ENCODE measurements around the gene PDIA3.
"Not testable (repeated sequence)": the region's sequence is repeated elsewhere in the genome, so short reads cannot be mapped to it uniquely, and the experiment has no call there.

PDIA3 gene

DNA sequence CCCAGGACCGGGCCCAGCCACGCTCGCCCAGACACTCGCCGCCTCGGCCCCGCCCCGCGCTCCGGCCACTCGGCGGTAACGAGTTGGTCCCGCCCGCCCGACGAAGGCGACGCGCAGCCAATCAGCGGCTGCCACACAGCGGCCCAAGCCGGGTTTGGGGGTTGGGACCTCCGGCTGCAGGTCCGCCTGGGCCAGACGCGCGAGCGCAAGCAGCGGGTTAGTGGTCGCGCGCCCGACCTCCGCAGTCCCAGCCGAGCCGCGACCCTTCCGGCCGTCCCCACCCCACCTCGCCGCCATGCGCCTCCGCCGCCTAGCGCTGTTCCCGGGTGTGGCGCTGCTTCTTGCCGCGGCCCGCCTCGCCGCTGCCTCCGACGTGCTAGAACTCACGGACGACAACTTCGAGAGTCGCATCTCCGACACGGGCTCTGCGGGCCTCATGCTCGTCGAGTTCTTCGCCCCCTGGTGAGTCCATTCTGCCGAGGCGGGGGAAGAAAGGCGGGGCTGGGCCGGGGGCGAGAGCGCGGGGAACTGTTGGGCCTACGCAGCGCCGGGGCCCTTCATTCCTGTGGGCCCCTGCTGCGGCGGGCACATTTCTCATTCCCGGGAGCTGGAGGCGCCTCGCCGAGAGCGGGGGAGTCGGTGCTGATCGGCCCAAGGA is at the start of gene PDIA3:
Gene PDIA3 (plus strand): TSS at position 194 of the 658 bp plus-strand sequence. CDS start 102 bp downstream, at position 296.
- DNase-seq, result peak; percentile 94 to 96 (median 94)

- no peak for DNase-seq
These were observed 44.1 kb upstream of the PDIA3 start for GRCh38 chr15:43702174-43702573.

- peak in 1 of 3 donors; percentile 15 for DNase-seq
These were observed 43.4 kb upstream of the PDIA3 start for GRCh38 chr15:43702701-43703424.

DNA sequence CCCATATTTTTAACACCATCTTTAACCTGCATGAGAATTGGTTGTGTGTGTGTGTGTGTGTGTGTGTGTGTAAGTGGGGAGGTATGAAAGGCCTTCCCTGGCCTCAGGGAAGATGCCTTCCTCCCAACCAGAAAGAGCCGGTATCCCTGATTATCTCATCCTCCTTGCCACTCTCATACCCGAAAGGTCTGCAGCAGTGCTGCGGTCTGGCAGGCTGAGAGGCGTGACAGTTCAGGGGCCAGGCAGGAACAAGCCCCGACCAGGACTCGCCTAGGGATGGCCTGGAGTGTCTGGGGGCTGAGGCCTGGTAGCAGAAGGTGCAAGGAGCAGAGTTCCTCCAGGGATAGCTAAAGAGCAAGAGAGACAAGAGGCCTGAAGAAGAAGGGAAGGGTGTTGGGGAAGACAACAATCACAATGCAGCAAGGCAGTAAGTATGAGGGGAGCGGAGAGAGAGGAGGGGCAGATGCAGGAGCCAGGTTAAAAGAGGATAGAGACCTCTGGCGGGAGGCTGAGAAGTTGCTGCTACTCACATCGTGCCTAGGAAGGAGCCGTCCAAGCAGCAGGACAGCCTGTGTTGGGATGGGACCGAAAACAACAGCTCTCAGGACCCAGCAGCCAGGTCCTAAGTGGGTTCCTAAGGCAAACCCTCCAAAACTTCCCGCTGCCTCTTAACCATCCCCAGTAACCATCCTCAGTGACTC is 35.7 kb upstream of the PDIA3 start:
- DNase-seq, result not testable (repeated sequence)

DNA sequence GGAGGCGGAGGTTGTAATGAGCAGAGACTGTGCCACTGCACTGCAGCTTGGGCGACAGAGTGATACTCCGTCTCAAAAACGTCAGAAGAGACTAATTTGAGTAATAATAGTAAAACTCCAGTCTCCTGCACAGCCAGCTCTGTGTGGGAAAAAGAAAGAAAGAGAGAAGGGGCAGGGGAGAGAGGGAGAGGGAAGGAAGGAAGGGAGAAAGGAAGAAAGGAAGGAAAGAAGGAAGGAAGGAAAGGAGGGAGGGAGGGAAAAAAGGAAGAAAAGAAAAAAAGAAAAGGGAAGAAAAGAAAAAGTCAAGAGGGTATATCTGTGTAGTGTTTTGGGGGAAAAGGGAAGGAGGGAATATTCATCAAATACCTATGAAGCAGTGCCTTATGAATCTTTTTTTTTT is 23.1 kb upstream of the PDIA3 start:
- no peak for DNase-seq

DNA sequence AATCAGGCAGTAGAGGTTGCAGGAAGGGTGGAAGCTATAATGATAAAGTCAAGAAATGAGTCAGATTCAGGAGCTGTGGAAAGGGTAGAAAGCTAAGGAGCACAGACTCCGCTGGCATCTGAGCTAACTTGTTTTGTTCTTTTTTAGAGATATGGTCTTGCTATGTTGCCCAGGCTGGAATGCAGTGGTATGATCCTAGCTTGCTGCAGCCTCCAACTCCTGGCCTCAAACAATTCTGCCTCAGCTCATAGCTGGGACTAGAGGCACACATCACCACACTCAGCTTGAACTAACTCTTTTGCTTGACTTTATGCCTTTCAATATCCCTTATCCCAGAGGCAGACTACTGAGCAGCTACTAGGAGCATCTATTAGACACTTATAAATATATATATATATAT is 19.9 kb upstream of the PDIA3 start:
- DNase-seq, result not testable (repeated sequence)

GRCh38 chr15:43728053-43728725 is 18.0 kb upstream of the PDIA3 start:
- DNase-seq, result not testable (repeated sequence)

GRCh38 chr15:43735416-43735815 is 10.8 kb upstream of the PDIA3 start:
- DNase-seq, result no peak

GRCh38 chr15:43746903-43747309 is 668 bp downstream of the PDIA3 start:
- DNase-seq, result peak; percentile 73 to 85 (median 78)

DNA sequence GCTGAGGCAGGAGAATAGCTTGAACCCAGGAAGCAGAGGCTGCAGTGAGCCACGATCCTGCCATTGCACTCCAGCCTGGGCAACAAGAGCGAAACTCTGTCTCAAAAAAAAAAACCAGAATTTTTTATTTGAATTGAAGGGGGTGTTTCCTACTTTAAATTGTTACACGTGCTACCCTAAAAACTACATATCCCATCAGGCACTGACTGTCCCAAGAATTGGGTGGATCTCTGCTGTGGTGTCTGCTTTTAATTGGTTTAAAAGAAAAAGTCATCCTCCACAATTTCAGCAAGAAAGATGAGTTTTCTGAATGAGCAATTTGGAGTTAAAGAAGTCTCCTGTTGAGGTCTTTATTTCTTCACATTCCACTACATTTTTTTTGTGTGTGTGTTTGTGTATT is 2.1 kb downstream of the PDIA3 start:
- peak in 2 of 3 donors; percentile 19 to 22 for DNase-seq

- DNase-seq, result peak; percentile 38 to 82 (median 48)
These were observed 3.6 kb downstream of the PDIA3 start for GRCh38 chr15:43749690-43750345.

DNA sequence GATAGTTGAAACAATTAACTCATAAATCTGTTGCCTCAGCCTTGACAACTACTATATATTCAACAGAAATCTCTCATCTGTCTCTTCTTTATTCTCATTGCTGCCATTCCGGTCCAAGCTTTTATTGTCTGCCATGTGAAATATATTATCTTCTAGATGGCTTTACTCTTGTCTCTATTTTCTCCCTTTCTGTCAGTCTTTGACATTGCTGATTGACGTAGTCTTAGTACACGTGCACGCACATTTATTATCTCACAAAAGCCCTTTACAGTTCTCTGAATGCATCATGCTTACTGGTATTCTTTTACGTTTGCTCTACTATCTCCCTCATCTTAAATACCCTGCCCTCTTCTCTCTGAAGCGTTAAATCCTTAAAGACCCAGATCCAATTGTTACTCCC is 5.6 kb downstream of the PDIA3 start:
- no peak for DNase-seq

- DNase-seq, result no peak
These were observed 16.6 kb downstream of the PDIA3 start for GRCh38 chr15:43762824-43763223.

- no peak for DNase-seq
These were observed 17.7 kb downstream of the PDIA3 start for GRCh38 chr15:43763819-43764446.

- DNase-seq, result peak; percentile 75 to 81 (median 78)
These were observed 23.5 kb downstream of the PDIA3 start for GRCh38 chr15:43769584-43770228.

GRCh38 chr15:43771816-43772215 is 25.6 kb downstream of the PDIA3 start:
- peak; percentile 67 to 79 (median 69) for DNase-seq

DNA sequence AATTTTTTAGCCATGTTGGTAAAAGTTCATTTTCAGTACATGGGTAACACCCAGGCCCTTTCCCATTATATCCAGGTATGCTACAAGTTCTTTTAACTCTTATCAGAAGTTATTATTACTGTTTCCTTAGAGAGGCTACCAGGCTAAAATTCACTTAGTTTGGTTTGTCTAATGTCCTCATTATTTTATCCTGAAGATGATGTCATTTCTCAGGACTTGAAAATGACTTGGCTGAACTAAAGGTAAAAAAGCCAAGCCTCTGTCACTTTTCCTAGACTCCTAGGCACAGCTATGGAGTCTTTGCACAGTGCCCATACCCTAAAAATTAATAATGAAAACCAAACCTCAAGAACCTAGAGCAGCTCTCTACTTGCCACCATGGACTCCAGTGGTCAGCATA is 26.4 kb downstream of the PDIA3 start:
- no peak for DNase-seq

- no peak for DNase-seq
These were observed 27.8 kb downstream of the PDIA3 start for GRCh38 chr15:43774062-43774461.

- DNase-seq, result no peak
These were observed 29.2 kb downstream of the PDIA3 start for GRCh38 chr15:43775411-43775965.

DNA sequence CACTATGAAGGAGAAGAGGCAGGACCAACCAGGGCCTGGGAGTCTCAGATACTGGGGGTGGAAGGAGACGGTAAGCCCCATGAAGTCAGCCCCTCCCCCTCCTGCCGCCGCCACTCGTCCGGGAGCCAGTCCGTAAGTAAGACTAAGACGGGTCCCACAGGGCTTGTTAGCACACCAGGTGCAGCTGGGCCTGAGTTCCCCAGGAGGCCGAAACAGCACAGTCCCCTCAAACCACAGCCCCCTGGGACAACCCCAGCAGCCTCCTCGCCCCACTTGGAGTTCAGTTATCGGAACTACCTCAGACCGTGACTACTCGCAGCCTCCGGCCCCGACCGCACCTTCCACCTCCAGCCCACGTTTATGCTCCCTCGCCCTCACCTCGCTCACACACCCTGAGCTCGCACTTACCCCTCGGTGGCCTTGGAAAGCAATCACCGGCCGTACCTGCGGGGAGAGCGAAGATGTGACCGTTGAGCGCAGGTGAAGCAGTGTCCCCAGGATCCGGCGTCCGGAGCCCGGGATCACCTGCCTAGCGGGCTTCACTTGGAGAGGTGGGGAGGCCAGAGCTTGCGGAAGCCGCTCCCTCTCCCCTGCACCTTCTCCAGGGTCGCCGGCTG is 30.0 kb downstream of the PDIA3 start:
- no peak for DNase-seq

Data from suppressor macrophage treated with lipopolysaccharide for 1 hour (primary cell).